GM19452 (cell line): ENCODE data around the gene USP3.

ENCODE experiments used
- ATAC-seq: cut with Tn5 transposase; IDR thresholded peaks from one replicate; pipeline ENCODE4 v1.9.1; 2021; ENCODE audit not compliant: unreplicated experiment

USP3 gene

GRCh38 chr15:63495780-63496488 lies 8.5 kb upstream of the USP3 start:
- ATAC-seq, result no peak

- no peak for ATAC-seq
Measured at GRCh38 chr15:63497642-63498467, 6.5 kb upstream of the USP3 start.

GRCh38 chr15:63499175-63499549 lies 5.2 kb upstream of the USP3 start:
- no peak for ATAC-seq

- no peak for ATAC-seq
Measured at GRCh38 chr15:63499611-63500010, 4.8 kb upstream of the USP3 start.

GRCh38 chr15:63500265-63501250 lies 3.8 kb upstream of the USP3 start:
- ATAC-seq, result no peak

GRCh38 chr15:63501256-63502089 lies 2.9 kb upstream of the USP3 start:
- no peak for ATAC-seq

- ATAC-seq, result no peak
Measured at GRCh38 chr15:63502137-63502766, 2.1 kb upstream of the USP3 start.

GRCh38 chr15:63502843-63503738 lies 1.3 kb upstream of the USP3 start:
- peak; percentile 45 for ATAC-seq

GRCh38 chr15:63503739-63504246 lies 600 bp upstream of the USP3 start:
- ATAC-seq, result peak; percentile 19

- ATAC-seq, result peak; percentile 3
Measured at GRCh38 chr15:63504979-63505841, 817 bp downstream of the USP3 start.

- ATAC-seq, result no peak
Measured at GRCh38 chr15:63505842-63506222, 1.4 kb downstream of the USP3 start.

- no peak for ATAC-seq
Measured at GRCh38 chr15:63506537-63507035, 2.2 kb downstream of the USP3 start.

GRCh38 chr15:63507878-63508818 lies 3.8 kb downstream of the USP3 start:
- ATAC-seq, result no peak

GRCh38 chr15:63509056-63509954 lies 4.9 kb downstream of the USP3 start:
- no peak for ATAC-seq
